ENCODE data around the gene IFNG-AS1.

IFNG-AS1 gene

DNA sequence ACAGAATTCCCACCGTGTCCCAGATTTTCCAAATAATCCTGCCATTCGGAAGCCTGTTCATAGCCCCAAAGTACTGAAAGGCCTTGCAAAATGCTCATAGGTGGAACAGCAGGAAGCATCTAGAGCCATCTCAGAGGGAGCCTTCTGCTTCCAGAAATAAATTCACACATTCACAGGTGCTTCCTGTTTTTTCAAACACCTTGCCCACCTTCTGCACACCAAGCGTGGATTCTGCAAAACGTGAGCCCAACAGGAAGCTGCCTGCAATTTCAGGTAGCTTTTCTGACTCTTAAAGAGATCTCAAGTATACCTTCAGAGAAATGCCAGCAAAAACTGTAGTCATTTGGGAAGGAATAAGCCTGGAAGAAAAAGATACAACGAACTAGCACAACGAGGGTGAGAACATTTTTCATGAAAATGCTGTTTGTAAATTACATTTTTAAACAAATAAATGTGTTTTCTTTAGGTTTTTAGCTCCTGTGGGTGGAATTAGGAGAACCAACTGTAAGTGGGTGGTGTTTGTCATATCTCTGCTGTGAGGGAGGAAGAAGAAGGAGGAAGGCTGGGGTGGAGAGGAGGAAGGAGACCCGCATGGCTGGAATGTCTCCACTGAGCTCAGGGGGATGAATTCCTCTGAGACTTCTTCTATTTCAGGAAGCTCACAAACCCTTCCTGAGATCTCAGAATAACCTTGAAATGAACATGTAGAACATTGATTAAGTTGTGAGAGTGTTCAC lies at the start of gene IFNG-AS1:
Gene IFNG-AS1 (plus strand): TSS at position 264 of the 737 bp plus-strand sequence.
- DNase-seq (ENCODE audit: low spot score) = no peak

- DNase-seq (ENCODE audit: low spot score) = no peak
These were observed 49.6 kb upstream of the IFNG-AS1 start for GRCh38 chr12:67939611-67940010.

- DNase-seq (ENCODE audit: low spot score) = no peak
These were observed 48.4 kb upstream of the IFNG-AS1 start for GRCh38 chr12:67940780-67941243.

GRCh38 chr12:67942724-67943123 lies 46.5 kb upstream of the IFNG-AS1 start:
- no peak for DNase-seq (ENCODE audit: low spot score)

GRCh38 chr12:67943141-67943892 lies 45.9 kb upstream of the IFNG-AS1 start:
- peak; percentile 72 for DNase-seq (ENCODE audit: low spot score)

DNA sequence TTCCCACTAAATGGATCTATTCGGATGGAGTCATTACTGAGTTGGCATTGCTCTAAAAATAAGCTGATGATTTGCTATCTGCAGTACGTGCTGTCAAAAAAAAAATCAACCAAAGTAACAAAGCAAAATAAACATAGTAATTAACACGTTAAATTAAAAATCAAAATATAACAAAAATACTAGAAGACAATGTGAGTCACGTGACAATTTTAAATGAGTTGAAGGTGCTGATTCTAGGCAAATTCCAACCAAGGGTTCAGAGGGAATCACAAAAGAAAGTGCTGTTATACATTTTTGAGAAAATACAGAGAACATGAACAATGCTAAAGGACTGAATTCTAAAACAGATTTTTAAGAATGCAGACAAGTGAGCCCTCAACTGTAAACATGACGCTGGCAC lies 45.2 kb upstream of the IFNG-AS1 start:
- no peak for DNase-seq (ENCODE audit: low spot score)

GRCh38 chr12:67952787-67953186 lies 36.5 kb upstream of the IFNG-AS1 start:
- DNase-seq (ENCODE audit: low spot score) = no peak

DNA sequence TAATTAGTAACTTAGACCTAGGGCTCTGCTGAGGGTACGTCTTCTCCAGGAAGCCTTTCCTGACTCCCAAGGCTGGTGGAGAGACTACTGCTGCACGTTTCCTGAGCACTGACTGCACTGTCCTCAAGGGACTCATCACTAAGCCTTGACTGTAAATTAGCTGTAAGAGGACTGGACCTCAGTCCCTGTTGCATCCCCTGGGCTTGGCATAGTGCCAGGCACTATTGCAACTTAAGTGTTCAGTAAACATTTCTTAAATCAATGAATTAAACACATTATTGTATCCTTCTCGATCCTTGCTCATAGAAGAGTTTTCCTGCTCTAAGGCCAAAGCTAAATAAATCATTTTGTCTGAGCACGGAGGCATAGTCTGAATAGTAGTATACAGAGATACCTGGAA lies 31.9 kb upstream of the IFNG-AS1 start:
- DNase-seq (ENCODE audit: low spot score) = no peak

DNA sequence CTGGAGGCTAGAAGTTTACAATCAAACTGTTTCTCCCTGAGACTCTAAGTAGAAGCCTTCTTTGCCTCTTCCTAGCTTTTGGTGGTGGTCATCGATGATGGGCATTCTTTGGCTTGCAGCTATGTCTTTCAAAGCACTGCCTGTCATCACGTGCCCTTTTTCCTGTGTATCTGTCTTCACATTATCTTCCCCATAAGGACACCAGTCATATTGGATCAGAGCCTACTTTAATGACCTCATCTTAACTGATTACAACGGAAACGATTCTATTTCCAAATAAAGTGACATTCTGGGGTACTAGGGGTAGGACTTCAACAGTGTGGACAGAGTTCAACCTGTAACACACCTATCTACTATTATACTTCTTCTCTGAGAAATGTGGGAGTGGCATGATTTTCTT lies 31.1 kb upstream of the IFNG-AS1 start:
- no peak for DNase-seq (ENCODE audit: low spot score)

DNA sequence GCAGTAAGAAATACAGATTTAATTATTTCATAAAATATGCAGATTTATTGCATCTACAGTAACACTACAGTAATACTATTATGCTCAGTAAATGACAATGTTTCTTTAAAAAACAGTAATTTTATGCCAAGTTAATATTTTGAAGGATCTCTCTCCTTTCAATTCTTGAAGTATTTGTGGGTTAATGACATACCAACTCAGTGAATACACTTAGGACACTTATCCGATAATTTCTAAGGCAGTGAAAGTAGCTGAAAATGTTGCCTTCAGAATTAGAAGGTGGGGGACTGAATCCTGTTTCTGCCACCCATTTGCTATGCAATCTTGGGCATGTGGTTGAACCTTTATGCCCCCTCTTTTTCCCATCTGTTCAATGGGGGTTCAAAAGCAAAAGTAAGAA lies 24.8 kb upstream of the IFNG-AS1 start:
- DNase-seq (ENCODE audit: low spot score) = no peak

- no peak for DNase-seq (ENCODE audit: low spot score)
These were observed 22.7 kb upstream of the IFNG-AS1 start for GRCh38 chr12:67966560-67966959.

DNA sequence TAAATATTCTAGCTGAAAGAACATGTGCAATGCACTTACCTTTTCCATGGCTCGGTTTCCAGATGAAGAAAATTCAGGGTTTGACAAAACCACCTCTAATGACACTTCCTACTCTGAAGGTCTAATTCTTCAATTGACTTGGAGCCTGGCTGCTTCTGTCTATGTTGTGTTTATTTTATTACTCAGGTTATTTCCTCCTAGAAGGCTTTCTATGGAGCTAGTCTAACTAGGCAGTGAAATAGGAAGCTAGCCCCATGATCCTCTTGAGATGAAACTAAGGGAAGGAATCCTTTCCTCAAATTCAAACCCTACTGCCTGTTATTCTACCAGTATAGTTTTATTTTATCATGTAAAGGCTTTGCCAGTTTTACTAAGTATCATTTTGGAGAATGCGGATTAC lies 20.9 kb upstream of the IFNG-AS1 start:
- DNase-seq (ENCODE audit: low spot score) = no peak

DNA sequence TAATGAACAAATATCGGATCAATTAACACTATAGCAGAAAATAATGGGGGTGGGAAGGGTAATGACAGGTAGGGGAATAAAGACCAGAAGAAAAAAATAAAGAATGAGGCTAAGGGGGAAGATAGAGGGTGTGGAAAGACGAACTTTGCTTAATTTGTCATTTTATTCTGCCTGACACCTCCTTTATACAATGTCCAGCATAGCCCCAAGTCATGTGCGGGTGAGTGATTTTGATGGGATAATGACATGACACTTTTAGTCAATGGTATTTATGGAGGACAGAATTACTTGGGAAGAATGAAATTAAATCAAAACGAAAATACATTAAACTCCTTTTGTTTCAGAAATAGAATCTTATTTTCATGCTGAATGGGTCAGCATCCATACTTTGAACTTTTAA lies 20.5 kb upstream of the IFNG-AS1 start:
- DNase-seq (ENCODE audit: low spot score) = no peak

DNA sequence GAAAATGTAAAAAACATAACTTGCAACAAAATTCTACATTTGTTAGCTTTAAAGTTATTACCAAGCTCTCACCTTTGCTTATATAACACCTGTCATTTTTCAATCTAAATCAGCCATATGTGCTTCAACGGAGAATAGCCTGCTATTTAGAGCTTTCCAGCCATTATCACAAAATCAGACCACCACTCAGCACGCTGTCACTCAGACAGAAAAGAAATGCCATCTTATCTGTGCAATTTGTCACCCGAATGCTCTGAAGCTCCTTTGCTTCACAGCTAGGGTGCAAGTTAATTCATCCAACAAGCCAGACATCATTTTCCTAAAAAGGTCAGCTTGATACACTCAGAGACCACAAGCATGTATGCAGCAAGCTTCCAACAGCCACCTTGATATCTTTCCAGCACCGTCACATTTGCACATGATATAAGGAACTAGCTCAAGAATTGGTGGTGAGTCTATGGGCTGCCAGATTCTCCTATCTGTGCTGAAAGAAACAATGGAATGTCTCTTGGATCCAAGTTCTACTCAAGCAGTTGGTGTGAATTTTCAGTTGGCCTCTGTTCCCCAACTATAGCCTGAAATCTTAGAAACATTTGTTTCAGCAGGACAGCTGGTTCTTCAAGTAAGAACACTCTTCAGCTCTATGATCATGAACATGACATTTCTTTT lies 20.0 kb upstream of the IFNG-AS1 start:
- no peak for DNase-seq (ENCODE audit: low spot score)

- no peak for DNase-seq (ENCODE audit: low spot score)
These were observed 11.6 kb upstream of the IFNG-AS1 start for GRCh38 chr12:67977668-67978067.

GRCh38 chr12:67980391-67980790 lies 8.9 kb upstream of the IFNG-AS1 start:
- no peak for DNase-seq (ENCODE audit: low spot score)

- no peak for DNase-seq (ENCODE audit: low spot score)
These were observed 7.7 kb upstream of the IFNG-AS1 start for GRCh38 chr12:67981287-67982162.

GRCh38 chr12:67982164-67982563 lies 7.1 kb upstream of the IFNG-AS1 start:
- DNase-seq (ENCODE audit: low spot score) = no peak

GRCh38 chr12:67986632-67987031 lies 2.6 kb upstream of the IFNG-AS1 start:
- no peak for DNase-seq (ENCODE audit: low spot score)

DNA sequence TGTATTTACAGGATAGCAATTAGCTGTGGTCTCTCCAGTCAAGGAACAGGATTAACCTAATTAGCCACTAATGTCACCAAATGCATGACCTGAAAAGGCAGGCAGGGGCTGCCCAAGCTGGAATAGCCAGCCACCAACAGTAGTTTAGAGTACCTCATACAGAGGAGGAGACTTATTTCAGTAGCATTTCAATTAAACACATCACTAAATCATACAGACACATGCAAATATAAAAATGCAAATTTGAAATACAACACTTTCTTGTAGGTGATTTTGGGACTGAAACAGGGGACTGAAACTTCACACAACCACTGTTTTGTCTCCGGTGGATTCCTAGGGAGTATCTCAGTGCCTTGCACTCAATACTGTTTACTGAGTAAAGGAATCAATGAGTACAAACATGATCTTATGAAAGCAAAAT lies 636 bp upstream of the IFNG-AS1 start:
- no peak for DNase-seq (ENCODE audit: low spot score)

DNA sequence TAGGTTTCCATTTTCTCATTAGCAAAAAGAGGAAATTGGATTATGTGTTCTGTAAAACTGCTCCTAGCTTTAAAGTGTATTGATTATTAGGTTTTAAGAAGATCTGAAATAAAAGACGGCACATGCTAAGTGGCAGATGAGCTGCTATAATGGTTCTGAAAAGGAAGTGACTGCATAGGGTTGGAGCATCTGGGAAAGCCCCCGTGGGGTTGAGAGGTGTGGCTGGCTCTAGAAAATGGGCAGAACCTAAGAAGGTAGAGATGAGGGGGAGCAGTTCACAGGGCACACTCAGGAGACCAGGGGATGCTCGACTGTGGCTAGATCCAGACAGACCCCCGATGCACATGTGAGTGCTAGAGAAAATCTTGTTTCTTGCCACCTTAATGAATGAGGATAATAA lies 1.9 kb downstream of the IFNG-AS1 start:
- no peak for DNase-seq (ENCODE audit: low spot score)

- no peak for DNase-seq (ENCODE audit: low spot score)
These were observed 3.9 kb downstream of the IFNG-AS1 start for GRCh38 chr12:67993143-67993542.
